HG03095 (cell line): ENCODE results near the gene ARIH1.
A peak's percentile ranks its signal among the peaks of the same experiment; 100 is the strongest.
"Not testable (repeated sequence)": the region's sequence is repeated elsewhere in the genome, so short reads cannot be mapped to it uniquely, and the experiment has no call there.

ENCODE experiments used
- ATAC-seq: cut with Tn5 transposase; IDR thresholded peaks from one replicate; pipeline ENCODE4 v1.9.1; 2021; ENCODE audit warnings: moderate library complexity; ENCODE audit not compliant: unreplicated experiment

The ARIH1 gene, protein sequence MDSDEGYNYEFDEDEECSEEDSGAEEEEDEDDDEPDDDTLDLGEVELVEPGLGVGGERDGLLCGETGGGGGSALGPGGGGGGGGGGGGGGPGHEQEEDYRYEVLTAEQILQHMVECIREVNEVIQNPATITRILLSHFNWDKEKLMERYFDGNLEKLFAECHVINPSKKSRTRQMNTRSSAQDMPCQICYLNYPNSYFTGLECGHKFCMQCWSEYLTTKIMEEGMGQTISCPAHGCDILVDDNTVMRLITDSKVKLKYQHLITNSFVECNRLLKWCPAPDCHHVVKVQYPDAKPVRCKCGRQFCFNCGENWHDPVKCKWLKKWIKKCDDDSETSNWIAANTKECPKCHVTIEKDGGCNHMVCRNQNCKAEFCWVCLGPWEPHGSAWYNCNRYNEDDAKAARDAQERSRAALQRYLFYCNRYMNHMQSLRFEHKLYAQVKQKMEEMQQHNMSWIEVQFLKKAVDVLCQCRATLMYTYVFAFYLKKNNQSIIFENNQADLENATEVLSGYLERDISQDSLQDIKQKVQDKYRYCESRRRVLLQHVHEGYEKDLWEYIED

DNA sequence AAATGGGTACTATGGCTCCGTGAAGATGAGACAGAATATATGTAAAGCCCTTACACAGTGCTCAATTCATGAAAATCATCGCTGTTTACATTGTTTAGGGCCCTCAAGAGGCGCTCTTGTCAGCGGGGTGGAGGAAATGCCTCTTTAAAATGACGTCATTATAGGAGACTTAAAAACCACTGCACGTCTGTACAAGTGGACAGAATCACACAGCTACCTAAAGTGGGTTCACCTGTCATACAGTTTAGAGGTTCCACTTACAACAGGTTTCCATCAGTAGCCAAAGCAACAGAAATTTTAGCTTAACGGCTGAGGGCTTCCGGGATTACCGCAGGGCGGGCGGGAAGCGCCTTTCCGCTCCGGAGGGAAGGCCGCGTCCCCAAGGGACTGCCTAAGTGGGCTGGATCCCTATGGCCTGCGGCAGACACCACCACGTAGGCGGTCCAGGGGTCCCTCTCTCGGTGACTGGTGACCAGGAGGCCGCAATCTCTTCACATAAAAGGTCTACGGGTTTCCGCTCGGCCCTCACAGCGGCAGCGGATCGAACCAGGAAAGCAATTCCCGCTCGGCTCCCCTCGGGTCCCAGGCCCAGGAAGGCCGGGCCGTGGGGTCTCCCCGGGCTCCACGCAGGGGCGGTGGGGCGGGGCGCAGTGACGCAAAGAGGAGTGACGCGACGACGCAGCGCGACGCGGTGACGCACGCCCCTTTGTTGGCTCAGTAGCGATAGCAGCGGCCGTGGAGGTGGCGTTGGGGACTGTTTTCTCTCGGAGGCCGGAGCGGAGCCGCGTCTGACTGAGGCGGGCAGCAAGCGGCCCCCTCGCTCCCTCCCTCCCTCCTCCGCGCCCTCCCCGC, at the start of gene ARIH1:
Gene ARIH1 (plus strand): TSS at position 717 of the 852 bp plus-strand sequence. CDS start 310 bp downstream, outside the sequence.
- peak; percentile 78 for ATAC-seq

DNA sequence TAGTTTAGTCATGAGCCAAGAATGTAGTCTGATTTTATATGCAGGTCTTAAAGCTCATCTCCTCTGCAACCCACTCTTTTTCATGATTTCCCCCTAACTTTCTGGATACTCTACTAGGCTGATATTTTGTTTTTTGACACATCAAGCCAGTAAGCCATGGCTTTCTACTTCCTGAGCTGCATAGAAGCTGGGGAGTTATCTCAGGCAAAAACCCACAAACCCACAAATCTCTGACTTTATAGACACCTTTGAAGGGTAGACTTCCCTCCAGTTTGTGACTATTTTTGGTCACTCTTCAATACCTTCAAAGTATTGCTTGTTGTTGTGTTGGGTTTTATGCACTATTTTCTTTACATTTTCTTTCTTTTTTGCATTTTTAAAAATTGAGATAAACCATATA, 47.4 kb upstream of the ARIH1 start:
- no peak for ATAC-seq

DNA sequence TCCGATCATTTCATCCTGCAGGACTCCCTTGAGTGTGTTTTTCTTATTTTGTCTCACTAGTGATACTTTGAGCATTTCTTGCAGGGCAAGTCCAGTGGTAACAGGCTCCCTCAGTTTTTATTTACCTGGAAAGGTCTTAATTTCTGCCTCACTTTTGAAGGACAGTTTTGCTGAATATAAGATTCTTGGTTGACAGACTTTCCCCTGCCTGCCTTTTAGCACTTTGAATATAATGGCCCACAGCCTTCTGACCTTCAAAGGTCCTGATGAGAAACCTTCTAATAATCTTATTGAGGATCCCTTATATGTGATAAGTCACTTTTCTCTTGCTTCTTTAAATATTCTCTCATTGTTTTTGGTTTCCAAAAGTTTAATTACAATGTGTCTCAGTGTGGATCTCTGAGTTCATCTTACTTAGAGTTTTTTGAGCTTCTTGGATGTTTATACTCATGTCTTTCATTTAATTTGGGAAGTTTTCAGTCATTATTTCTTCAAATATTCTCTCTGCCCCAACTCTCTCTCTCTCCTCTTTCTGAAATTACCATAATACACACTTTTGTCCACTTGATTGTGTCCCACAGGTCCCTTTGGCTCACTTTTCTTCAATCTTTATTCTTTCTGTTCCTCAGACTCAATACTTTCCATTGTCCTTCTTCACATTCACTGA, 36.3 kb upstream of the ARIH1 start:
- ATAC-seq = no peak

DNA sequence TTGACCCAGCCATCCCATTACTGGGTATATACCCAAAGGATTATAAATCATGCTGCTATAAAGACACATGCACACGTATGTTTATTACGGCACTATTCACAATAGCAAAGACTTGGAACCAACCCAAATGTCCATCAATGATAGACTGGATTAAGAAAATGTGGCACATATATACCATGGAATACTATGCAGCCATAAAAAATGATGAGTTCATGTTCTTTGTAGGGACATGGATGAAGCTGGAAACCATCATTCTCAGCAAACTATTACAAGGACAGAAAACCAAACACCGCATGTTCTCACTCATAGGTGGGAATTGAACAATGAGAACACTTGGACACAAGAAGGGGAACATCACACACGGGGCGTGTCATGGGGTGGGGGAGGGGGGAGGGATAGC, 31.3 kb upstream of the ARIH1 start:
- ATAC-seq = not testable (repeated sequence)

DNA sequence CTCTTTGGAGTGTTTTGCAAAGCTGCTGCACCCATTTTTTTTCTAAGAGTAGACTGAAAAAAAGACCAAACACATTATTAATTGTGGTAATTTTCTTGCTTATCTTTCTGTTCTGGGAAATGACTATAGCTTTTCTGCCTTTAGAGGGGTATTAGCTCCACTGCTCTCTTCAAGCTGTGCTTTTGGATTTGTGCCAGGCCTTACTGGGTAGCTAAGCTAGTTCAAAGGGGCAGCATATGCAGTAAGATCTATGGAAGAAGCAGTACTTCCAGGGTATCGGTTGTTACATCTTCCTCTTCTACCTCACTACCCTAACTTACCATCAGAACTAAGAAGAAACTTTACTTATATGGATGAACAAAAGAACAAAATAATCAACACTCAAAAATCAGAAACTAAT, 28.7 kb upstream of the ARIH1 start:
- ATAC-seq = no peak

DNA sequence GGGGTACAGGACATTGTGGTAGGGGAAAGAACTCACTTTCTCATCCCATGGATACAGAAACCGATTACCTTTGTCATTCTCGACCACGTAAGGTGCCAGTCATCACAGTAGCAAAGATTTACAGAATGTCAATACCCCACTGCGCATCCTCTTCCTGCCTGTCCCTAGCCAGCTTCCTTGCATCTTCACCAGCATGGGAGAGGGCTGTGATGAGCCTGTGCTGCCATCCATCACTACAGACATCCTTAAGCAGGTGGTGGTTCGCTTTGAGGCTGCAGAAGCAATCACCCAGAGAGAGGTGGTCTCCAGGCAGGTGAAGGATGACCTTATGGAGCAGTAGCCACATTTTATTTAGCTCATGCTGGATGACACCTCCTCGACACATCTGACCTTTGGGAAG, 23.3 kb upstream of the ARIH1 start:
- ATAC-seq = no peak

DNA sequence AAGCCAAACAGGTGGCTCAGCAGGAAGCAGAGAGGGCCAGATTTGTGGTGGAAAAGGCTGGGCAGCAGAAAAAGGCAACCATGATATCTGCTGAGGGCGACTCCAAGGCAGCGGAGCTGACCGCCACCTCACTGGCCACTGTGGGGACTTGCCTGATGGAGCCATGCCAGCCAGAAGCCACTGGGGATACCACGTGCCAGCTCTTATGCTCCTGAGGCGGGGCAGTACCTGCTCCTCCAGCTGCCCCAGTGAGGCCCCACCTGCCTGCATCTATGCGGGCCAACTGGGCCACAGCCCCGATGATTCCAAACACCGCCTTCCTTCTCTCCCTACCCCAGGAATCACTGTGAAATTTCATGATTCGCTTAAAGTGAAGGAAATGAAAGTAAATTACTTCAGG, 22.9 kb upstream of the ARIH1 start:
- ATAC-seq = no peak

DNA sequence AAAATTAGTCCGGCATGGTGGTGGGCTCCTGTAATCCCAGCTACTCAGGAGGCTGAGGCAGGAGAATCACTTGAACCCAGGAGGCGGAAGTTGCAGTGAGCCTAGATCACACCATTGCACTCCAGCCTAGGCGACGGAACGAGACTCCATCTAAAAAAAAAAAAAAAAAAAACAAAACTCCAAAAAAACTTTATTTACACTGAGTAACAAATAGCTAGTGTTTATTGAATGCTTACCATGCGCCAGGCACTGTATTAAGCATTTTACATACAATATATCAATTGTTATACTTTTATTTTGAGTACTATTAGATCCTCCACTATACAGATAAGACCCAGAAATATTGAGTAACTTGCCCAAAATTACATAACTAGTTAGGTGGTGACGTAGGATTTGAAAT, 17.4 kb upstream of the ARIH1 start:
- ATAC-seq = no peak

DNA sequence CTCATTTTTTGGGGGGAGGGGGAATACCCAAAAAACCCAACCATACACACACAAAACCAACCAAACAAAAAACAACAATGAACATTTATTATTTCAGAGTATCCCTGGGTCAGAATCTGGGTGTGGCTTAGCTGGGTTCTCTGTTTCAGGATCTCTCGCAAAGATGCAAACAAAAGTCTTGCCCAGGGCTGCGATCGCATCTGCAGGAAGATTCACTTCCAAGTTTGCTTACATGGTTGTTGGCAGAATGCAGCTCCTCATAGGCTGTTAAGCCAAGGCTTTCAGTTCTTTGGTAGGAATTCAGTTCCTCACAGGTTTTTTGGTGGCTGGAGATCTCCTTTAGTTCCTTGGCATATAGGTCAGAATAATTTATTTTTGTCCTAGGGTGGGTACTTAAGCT, 13.7 kb upstream of the ARIH1 start:
- no peak for ATAC-seq

DNA sequence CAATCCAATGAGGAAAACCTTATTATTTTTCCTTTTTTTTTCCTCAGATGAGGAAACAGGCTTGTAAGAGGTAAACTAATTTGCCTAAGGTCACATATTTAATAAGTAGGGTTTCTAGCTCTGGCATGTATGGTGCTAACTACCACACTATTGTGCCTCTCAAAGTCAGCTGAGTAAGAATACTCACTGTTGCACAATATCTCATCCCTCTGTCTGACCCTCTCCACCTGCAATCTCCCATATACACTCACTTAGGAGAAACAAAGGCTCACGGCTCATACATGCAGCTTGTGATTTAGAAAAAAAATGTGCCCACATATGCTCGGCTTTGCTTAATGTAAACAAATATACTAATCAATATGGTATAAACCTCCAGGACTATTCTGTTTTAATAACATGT, 10.4 kb upstream of the ARIH1 start:
- ATAC-seq = no peak

DNA sequence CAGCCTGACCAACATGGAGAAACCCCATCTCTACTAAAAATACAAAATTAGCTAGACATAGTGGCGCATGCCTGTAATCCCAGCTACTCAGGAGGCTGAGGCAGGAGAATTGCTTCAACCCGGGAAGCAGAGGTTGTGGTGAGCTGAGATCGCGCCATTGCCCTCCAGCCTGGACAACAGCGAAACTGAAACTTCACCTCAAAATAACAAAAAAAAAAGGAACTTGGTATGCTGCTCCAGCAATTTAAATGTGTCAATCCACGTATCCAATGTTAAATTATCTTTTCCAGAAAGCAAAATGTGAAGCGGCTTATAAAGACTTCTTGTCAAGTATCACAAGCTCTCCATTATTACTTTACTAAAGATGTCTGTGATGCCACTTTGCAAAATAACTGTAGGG, 9.9 kb upstream of the ARIH1 start:
- no peak for ATAC-seq

DNA sequence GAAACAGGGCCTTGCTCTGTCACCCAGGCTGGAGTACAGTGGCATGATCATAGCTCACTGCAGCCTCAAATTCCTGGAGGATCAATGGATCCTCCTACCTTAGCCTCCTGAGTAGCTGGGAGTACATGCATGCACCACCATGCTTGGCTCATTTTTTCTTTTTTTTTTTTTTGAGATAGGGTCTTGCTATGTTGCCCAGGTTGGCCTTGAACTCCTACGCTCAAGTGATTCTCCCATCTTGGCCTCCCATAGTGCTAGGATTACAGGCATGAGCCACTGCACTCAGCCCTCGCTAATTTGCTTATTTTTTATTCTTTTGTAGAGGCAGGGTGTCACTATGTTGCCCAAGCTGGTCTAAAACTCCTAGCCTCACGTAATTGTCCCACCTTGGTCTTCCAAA, 6.0 kb upstream of the ARIH1 start:
- no peak for ATAC-seq

DNA sequence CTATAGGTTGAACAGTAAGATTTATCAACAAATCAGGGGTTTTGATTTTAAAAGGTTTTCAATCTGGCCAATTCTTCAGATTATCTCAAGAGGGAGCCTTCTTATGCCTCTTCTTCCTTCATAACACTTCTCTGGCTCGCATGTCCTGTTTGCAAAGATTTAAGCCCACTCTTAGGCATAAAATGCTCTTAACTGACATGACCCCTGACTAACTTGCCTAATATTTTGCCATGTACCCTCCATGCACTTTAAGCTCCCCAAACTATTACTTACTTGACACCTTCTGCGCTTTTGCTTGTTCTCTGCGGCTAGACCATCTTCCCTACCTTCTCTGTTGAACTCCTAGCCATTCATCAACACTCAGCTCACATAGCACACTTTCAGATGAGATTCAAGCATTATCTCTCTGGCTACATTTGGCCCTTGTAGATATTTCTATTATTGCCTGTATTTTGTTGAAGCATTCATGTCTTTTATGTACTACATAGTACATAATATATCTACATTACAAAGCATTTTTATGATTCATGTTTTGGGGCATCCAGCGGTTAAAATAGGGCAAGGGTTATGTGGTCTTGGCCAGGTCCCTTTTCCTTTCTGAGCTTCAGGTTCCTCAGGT, 1.0 kb upstream of the ARIH1 start:
- ATAC-seq = no peak

DNA sequence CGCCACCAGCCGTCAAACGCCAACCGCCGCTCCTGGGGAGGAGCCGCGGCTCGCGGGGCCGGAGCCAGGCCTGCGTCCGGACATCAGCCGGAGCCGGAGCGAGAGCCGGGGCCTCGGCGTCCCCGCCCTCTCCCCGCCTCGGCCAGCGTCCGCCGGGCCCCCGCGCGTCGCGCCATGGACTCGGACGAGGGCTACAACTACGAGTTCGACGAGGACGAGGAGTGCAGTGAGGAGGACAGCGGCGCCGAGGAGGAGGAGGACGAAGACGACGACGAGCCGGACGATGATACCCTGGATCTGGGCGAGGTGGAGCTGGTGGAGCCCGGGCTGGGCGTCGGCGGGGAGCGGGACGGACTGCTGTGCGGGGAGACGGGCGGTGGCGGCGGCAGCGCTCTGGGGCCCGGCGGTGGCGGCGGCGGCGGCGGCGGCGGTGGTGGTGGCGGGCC, 359 bp downstream of the ARIH1 start:
- peak; percentile 6 for ATAC-seq

DNA sequence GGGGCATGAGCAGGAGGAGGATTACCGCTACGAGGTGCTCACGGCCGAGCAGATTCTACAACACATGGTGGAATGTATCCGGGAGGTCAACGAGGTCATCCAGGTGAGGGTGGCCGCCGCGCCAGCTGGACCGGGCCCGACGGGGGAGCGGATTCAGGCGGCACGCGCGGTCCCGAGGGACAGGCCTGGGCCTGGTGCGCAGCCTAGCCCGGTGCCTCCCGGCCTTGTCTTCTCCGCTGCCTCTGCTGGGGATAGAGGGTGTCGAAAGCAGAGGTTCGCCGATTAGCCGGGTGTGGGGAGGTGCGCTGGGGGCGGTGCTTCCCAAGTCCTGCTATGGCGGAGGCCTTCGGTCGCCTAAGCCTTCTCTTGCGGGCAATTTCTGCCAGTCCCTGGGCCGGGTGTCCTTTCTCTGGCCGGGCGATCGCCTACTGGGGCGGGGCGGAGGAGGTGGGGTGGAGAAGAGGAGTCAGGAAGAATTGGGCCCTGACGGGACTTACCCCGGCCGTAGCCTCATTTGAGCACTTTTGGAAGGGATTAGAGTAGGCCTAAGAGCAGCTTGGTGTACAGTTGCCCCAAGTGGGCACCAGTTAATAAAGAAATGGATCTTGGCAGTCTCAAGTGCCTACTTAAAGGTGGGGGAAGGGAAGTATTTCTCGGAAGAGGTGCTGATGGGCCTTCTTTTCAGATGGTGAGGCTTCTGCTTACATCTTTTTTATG, 940 bp downstream of the ARIH1 start:
- peak; percentile 39 for ATAC-seq

DNA sequence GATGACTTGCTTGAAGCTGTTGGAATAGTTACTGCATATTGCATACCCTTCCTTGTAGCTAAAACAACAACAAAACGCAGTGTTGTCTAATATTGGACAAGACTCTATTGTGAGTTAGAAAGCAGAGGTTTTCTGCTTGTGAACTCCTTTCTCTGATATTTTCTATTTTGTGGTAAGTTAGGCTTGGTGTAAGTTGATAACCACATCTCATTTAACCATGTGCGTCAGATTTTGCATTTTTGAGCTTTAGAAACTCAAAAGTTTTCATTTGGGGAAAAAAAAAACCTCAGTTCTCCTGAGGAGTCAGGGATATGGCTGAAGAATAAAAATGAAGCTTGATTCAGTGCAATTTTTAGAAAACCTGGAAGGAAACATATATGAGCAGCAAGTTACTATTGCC, 1.5 kb downstream of the ARIH1 start:
- ATAC-seq = no peak

DNA sequence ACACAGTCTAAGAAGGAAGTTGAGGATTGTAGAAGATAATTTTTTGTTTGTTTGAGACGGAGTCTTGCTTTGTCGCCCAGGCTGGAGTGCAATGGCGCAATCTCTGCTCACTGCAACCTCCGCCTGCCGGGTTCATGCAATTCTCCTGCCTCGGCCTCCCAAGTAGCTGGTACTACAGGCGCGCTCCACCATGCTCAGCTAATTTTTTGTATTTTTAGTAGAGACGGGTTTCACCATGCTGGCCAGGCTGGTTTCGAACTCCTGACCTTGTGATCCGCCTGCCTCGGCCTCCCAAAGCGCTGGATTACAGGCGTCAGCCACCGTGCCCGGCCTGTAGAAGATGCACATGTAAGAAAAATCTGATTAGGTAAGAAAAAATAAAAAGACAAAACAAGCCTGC, 2.2 kb downstream of the ARIH1 start:
- not testable (repeated sequence) for ATAC-seq

DNA sequence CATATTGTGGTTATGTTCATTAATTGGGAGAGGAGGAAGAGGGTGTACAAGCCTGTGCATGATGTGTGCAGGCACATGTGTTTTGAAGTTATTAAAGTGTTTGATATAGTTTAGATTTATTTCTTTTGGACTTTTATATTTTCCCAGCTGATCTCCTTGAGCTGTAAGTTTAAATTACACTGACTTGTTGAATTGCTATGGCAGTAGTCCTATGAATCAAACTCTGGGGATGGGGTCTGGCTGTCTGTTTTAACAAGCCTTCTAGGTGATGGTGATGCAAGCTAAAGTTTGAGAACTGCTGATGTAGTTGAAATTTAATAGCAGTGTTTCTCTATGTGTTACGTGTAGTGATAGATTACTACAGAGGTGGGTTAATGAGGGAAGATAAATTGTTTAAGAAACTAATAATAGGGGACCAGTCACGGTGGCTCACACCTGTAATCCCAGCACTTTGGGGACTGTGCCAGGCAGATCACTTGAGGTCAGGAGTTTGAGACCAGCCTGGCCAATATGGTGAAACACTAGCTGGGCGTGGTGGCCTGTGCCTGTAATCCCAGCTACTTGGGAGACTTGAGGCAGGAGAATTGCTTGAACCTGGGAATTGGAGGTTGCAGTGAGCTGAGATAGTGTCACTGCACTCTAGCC, 7.0 kb downstream of the ARIH1 start:
- no peak for ATAC-seq

DNA sequence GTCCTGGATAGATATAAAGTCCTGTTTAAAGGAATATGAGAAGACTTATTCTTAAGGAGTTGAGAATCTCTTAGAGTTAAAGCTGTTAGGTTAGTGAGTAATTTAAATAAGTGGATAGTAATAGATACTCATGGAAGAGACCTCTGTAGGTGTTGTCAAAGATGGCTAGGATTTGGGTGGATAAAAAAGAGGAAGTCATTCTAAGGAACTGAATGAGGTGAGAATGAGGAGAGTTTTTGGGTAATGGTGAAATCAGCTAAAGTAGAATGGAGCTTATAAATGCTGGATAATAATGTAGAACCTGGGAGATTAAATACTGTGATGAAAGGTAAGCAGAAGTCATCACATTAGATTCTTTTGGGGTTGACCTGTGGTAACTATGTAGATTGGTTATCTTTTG, 8.1 kb downstream of the ARIH1 start:
- no peak for ATAC-seq

DNA sequence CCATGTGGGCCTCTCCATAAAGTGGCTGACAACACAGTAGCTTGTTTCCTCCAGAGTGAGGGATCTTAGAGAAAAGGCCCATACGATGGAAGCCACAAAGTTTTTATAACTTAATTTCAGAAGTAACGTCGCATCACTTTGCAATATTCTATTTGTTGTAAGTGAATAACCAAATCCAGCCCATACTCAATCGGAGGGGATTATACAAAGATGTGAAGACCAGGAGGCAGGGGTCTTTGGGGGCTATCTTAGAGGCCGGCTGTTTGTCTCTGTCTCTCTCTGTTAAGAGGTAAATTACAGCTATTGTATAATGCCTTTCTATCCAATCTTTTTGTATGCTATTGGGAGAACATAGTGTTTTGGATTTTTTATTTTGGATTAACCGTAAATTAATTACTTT, 9.1 kb downstream of the ARIH1 start:
- no peak for ATAC-seq
